GM18505 (cell line): ENCODE data around the gene PRICKLE1.

Experiments used
- ATAC-seq: cut with Tn5 transposase; IDR thresholded peaks from one replicate; pipeline ENCODE4 v1.9.1; 2021; ENCODE audit not compliant: unreplicated experiment
- POLR2A ChIP-seq: IDR thresholded peaks from 4 replicates; pipeline ENCODE4 v1.6.1; 2011; ENCODE audit warnings: borderline replicate concordance; ENCODE audit not compliant: insufficient read depth, insufficient read length; ENCODE audit errors: extremely low read depth

The PRICKLE1 gene

GRCh38 chr12:42582498-42582897 lies 7.0 kb downstream of the PRICKLE1 start:
- TF ChIP-seq POLR2A, result no peak
- ATAC-seq, result no peak

DNA sequence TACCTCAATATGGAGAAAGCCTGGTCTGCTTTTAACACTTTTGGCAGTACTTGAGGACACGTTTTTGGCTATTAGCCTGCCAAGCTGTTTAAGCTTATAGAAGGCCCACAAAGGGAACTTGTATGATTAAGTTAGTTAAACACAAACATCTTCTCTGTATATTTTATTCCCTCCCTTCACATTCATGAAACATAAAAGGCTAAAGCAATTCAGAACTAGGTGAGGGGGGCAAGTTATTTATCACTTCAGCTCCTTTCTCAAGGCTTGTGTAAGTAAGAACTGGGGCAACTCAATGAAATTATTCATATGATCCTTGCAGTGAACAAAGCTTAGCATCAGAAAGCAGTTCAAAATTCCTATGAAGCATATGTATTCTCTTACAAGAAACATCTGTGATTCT lies 7.5 kb downstream of the PRICKLE1 start:
- ATAC-seq, result no peak
- no peak for TF ChIP-seq POLR2A

GRCh38 chr12:42576374-42576773 lies 13.2 kb downstream of the PRICKLE1 start:
- no peak for TF ChIP-seq POLR2A
- no peak for ATAC-seq

DNA sequence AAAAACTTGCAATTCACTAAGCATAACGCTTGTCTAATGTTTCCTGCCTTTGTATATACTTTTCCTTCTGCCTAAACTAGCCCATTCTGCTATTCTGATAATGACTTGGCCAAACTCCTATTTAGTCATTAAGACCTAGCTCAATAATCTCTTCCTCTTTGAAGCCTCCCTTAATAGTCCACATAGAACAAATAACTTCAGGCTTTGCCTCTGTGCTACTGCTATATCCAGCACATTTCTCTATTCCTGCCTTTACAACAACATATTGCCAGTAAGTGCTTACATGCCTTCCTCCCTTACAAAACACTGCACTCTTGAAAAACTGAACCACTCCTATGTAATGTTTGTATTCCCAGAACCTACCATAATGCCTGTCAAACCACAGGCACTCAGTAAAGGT lies 13.8 kb downstream of the PRICKLE1 start:
- no peak for ATAC-seq
- no peak for TF ChIP-seq POLR2A

GRCh38 chr12:42574851-42575266 lies 14.7 kb downstream of the PRICKLE1 start:
- no peak for ATAC-seq
- no peak for TF ChIP-seq POLR2A

DNA sequence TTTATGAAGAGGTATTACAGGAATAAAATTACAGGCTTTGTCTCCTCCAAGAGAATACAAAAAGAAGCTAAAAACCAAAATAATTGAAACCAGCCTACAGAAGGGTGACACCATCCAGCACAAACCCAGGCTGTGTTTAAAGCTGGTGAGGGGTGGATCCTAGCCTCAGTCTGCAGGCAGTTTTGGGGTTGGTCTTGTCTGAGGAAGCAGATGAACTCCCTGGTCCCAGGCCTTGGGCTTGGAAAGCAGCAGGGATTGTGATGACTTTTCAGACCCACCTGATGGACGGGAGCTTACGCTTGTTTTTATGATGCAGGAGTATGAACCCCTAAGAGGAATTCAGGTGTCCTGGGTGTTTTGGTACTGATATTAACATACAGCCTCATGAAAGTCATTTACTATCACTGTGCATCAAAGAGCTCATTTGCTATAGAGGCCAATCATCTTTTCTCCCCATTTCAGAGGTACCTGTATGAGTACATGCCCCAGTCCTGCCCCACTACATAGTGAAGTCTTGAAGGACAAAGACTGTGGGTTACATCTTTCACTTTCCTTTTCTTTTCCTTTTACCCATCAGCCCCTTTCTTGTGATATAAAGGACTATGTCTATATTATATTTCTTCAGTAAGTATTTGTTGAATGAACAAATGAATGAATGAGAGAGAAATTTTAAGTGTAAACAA lies 18.1 kb downstream of the PRICKLE1 start:
- ATAC-seq, result no peak
- TF ChIP-seq POLR2A, result no peak

GRCh38 chr12:42570076-42570475 lies 19.5 kb downstream of the PRICKLE1 start:
- ATAC-seq, result no peak
- no peak for TF ChIP-seq POLR2A

- ATAC-seq, result no peak
- TF ChIP-seq POLR2A, result no peak
These were observed 20.3 kb downstream of the PRICKLE1 start for GRCh38 chr12:42568952-42569915.

- no peak for ATAC-seq
- TF ChIP-seq POLR2A, result no peak
These were observed 23.9 kb downstream of the PRICKLE1 start for GRCh38 chr12:42565633-42566032.

DNA sequence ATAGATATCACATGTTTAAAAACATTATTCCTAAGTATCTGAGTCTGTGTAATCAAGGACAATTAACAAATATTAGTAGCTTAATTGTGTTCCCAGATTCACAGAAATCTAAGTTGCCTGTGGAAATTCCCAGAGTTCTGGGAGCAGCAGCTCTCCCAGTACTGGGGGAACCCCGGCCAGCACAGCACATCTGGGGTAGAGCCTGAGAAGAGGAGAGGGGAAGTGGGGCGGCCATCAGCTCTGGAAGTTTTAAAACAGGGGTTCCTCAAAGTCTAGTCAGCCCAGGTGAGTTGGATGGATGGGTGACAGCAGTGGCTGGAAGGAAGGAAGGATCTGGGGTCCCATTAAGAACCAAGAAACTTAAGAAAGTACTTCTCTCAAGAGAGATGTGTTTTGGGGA lies 24.6 kb downstream of the PRICKLE1 start:
- ATAC-seq, result no peak
- no peak for TF ChIP-seq POLR2A

GRCh38 chr12:42564556-42564955 lies 25.0 kb downstream of the PRICKLE1 start:
- TF ChIP-seq POLR2A, result no peak
- ATAC-seq, result no peak

DNA sequence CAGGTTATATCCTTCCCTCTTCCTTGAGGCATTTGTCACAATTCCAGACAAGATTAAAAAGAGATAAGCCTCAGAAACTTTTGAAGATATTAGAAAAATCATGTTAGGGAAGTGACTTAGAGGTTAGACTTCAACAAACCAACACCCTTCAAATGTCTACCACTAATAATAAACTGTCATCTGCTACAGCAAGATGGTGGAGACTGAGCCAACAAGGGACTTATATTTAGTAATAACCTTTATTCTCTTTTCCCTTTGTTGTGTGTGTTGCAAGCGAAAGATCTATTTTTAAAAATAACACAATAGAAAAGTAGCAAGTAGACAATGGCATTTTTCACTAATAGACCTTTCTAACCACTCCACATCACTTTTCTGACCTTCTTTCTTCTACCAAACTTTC lies 28.6 kb downstream of the PRICKLE1 start:
- ATAC-seq, result no peak
- no peak for TF ChIP-seq POLR2A

DNA sequence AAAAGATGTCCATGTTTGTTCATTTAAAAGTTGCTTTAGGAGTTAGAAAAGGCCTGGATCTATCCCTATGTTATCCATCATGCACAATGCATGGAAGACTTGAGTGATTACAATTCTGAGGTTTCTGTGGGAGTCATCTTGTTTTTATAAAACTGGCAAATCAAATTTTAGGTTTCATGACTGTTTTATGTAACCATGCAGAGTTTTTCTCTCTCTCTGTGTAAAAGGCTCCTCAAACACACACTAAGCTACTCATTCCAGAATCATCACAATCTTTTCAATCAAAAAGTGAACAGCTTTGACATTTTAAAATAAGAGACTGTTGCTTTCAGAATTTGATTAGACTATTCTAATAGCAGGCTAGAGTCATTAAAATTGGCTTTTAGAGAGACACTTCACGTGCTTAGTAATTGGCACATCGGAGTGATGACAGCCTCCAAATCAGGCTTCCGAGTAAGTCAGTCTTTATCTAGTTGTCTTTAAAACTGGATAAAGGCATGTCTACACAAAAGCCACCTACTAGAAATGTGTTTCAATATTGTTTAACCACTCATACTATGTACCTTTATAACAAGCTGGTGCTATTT lies 31.9 kb downstream of the PRICKLE1 start:
- no peak for TF ChIP-seq POLR2A
- ATAC-seq, result no peak

- ATAC-seq, result no peak
- no peak for TF ChIP-seq POLR2A
These were observed 32.6 kb downstream of the PRICKLE1 start for GRCh38 chr12:42556917-42557316.

- no peak for ATAC-seq
- no peak for TF ChIP-seq POLR2A
These were observed 36.7 kb downstream of the PRICKLE1 start for GRCh38 chr12:42552822-42553221.

GRCh38 chr12:42550800-42551199 lies 38.7 kb downstream of the PRICKLE1 start:
- ATAC-seq, result no peak
- no peak for TF ChIP-seq POLR2A
